GM23338 (cell line): ENCODE results near the gene DNLZ.

Experiments
- POLR2AphosphoS5 ChIP-seq: IDR thresholded peaks from 2 replicates; pipeline ENCODE4 v1.6.1; 2016; ENCODE audit warnings: antibody characterized with exemption, low read depth
- TF ChIP-seq, protein P1 (sequence below), 2 experiments: fragments of 200-600 bp in 1 of 2; sonication (generic) in 1 of 2; conservative IDR thresholded peaks; 2 replicates each; pipeline versions ENCODE4 v1.5.1 to v1.6.1; 2016 to 2017; ENCODE audit warnings: antibody characterized with exemption in 2 of 2, low read depth in 2 of 2, mild to moderate bottlenecking in 2 of 2, moderate library complexity in 1 of 2

DNA sequence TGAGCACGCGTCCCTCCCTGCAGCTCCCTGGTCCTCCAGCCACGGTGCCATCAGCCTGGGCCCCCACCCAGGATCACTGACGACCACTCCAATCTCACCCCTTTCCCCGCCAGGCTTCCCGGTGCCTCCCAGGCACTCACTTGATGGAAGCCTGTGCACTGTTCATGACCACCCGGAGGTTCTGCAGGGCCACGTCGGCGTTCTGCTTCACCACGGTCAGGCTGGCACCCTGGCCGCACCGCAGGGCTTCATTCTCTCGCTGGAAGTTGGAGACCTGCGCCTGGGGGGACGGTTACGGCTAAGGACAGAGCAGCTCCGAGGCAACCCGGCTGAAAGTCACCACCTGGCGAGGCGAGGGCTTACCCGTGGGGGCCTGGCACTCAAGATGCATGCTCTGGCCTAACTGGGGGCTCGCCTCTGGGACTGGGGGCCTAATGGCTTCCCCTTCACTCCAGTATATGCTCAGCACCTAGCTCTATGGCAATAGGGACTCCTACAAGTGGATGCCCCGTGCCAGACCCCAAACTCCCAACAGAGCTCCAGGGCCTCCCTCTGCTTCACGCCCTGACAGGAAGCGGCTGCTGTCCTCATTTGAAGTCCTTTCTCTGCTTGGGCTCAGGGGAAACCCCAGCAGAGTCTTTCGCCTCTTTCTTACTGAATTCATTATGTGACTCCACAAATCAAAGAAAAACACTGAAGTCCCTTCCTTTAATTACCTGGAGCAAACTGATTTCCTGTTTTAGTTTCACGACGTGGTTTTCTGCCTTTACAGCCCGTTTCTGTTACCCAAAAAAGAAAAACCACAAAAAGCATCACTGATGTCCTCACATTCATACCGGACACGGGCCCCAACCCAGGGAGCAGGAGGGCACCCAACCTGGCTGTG lies 40.6 kb upstream of the DNLZ start:
- TF ChIP-seq, protein P1, sequence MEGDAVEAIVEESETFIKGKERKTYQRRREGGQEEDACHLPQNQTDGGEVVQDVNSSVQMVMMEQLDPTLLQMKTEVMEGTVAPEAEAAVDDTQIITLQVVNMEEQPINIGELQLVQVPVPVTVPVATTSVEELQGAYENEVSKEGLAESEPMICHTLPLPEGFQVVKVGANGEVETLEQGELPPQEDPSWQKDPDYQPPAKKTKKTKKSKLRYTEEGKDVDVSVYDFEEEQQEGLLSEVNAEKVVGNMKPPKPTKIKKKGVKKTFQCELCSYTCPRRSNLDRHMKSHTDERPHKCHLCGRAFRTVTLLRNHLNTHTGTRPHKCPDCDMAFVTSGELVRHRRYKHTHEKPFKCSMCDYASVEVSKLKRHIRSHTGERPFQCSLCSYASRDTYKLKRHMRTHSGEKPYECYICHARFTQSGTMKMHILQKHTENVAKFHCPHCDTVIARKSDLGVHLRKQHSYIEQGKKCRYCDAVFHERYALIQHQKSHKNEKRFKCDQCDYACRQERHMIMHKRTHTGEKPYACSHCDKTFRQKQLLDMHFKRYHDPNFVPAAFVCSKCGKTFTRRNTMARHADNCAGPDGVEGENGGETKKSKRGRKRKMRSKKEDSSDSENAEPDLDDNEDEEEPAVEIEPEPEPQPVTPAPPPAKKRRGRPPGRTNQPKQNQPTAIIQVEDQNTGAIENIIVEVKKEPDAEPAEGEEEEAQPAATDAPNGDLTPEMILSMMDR (conservative IDR thresholded peaks at IDR 0.05; ENCODE audit: low read depth in 2 of 2): no peak
- no peak for TF ChIP-seq POLR2AphosphoS5
